Mucosa of stomach (tissue), 1 donor: ENCODE results near the gene TMPRSS6.

Source experiments
- H3K27me3 ChIP-seq: one replicate; pipeline ENCODE4 v1.7.0; 2013; ENCODE audit warnings: mild to moderate bottlenecking, low read length; ENCODE audit not compliant: control insufficient read depth, insufficient read depth
- H3K36me3 ChIP-seq: one replicate; pipeline ENCODE4 v1.7.0; 2013; ENCODE audit warnings: low read length; ENCODE audit not compliant: control insufficient read depth, insufficient read depth
- H3K4me1 ChIP-seq: one replicate; pipeline ENCODE4 v1.7.0; 2013; ENCODE audit warnings: mild to moderate bottlenecking, low read length; ENCODE audit not compliant: control insufficient read depth, insufficient read depth
- H3K4me3 ChIP-seq: one replicate; pipeline ENCODE4 v1.7.0; 2013; ENCODE audit warnings: low read length
- H3K9ac ChIP-seq: one replicate; pipeline ENCODE4 v1.7.0; 2013; ENCODE audit warnings: mild to moderate bottlenecking, low read length, moderate library complexity
- H3K9me3 ChIP-seq: one replicate; pipeline ENCODE4 v1.7.0; 2013; ENCODE audit warnings: mild to moderate bottlenecking, low read length, moderate library complexity; ENCODE audit not compliant: control insufficient read depth
- donor health status: Pancreatic carcinoma.

Gene TMPRSS6

GRCh38 chr22:37137131-37137530 is 27.6 kb upstream of the TMPRSS6 start:
- H3K4me3 ChIP-seq = no peak overlapping the region
- H3K9ac ChIP-seq = no peak overlapping the region
- no peaks in the 10 kb centered on the region for H3K27me3 ChIP-seq
- H3K9me3 ChIP-seq = no peaks in the 10 kb centered on the region
- H3K36me3 ChIP-seq = no peaks in the 10 kb centered on the region
- no peaks in the 10 kb centered on the region for H3K4me1 ChIP-seq

- Histone ChIP-seq H3K27me3 (no peaks in the 10 kb centered on the region), H3K9ac (no peak overlapping the region), H3K4me3 (no peak overlapping the region), H3K36me3 (no peaks in the 10 kb centered on the region), H3K9me3 (no peaks in the 10 kb centered on the region), H3K4me1 (no peaks in the 10 kb centered on the region)
Observed at GRCh38 chr22:37135023-37135422, 25.5 kb upstream of the TMPRSS6 start.

GRCh38 chr22:37133304-37134018 is 23.9 kb upstream of the TMPRSS6 start:
- H3K9me3 ChIP-seq = no peaks in the 10 kb centered on the region
- H3K27me3 ChIP-seq = no peaks in the 10 kb centered on the region
- H3K36me3 ChIP-seq = no peaks in the 10 kb centered on the region
- no peak overlapping the region for H3K4me3 ChIP-seq
- no peak overlapping the region for H3K9ac ChIP-seq
- no peaks in the 10 kb centered on the region for H3K4me1 ChIP-seq

DNA sequence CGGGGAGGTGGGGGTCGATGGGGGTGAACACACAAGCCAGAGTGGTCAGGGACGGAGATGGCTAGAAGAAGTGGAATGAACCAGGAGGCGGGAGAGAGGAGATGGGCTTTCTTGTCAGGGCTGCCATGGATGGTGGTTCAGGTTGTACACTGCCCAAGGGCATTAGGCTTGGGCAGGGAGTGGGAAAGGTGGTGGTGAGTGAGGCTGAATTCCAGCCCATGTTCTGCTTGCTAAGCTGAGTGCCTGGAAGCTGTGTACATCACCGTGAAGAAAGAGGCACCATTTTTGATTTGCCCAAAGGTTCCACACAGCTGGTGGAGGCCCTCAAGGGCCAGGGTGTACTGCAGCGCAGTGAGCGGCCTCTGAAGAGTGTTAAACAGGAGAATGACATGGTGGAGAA is 23.3 kb upstream of the TMPRSS6 start:
- Histone ChIP-seq H3K9ac (no peak overlapping the region), H3K4me1 (no peaks in the 10 kb centered on the region), H3K4me3 (no peak overlapping the region), H3K27me3 (no peaks in the 10 kb centered on the region), H3K36me3 (no peaks in the 10 kb centered on the region), H3K9me3 (no peaks in the 10 kb centered on the region)

DNA sequence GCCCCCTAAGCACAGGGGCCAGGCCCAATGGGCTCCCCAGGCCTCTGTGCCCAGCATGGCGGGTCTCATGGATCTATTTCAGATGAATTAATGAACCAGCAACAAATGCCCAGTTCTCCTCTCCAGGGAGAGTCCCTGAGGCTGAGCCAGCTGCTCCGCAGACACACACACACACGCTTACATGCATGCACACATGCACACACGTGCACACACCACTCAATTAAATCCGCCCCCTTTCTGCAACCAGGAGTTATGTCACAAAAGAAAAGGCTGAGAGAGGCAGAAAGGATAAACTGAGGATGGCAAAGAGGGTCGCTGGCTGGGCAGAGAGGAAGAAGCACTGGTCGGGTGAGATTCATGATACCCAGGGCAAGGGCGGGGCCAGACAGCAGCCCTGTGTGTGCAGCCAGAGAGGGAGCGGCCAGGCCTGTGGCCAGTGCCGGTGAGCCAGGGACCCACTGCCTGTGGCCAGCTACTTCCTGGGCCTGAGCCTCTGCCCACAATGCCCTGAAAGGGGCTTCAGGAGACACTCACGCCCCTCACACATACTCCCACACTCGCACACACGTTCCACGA is 20.4 kb upstream of the TMPRSS6 start:
- no peaks in the 10 kb centered on the region for H3K27me3 ChIP-seq
- no peaks in the 10 kb centered on the region for H3K36me3 ChIP-seq
- H3K9me3 ChIP-seq = no peaks in the 10 kb centered on the region
- no peak overlapping the region for H3K9ac ChIP-seq
- no peak overlapping the region for H3K4me3 ChIP-seq
- H3K4me1 ChIP-seq = no peaks in the 10 kb centered on the region

- Histone ChIP-seq H3K4me3 (no peak overlapping the region), H3K27me3 (no peaks in the 10 kb centered on the region), H3K9me3 (no peaks in the 10 kb centered on the region), H3K9ac (no peak overlapping the region), H3K36me3 (no peaks in the 10 kb centered on the region), H3K4me1 (no peaks in the 10 kb centered on the region)
Observed at GRCh38 chr22:37128555-37129281, 19.2 kb upstream of the TMPRSS6 start.

GRCh38 chr22:37127350-37127878 is 17.9 kb upstream of the TMPRSS6 start:
- Histone ChIP-seq H3K9ac (no peak overlapping the region), H3K27me3 (no peaks in the 10 kb centered on the region), H3K9me3 (no peaks in the 10 kb centered on the region), H3K36me3 (no peaks in the 10 kb centered on the region), H3K4me1 (no peaks in the 10 kb centered on the region), H3K4me3 (no peak overlapping the region)

DNA sequence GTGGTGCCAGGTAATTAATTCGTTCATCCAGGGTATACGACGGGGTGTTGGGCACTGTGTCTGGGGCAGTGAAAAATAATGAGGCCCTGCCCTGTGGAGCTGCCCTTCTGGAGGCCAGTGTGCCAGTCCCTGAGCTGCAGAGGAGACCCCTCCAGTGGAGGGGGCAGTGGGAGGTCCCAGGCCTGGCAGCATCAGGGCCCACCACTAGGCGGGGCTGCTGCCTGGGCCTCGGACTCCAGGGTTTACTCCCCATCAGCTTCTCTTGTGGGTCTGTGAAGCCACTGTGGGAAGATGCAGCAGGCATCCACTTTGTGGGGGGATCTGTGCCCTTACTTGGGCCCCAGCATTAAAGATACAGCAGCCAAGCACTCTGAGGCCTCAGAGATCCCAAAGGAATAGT is 17.4 kb upstream of the TMPRSS6 start:
- no peaks in the 10 kb centered on the region for H3K9me3 ChIP-seq
- H3K36me3 ChIP-seq = no peaks in the 10 kb centered on the region
- H3K4me1 ChIP-seq = no peaks in the 10 kb centered on the region
- no peak overlapping the region for H3K9ac ChIP-seq
- H3K4me3 ChIP-seq = no peak overlapping the region
- H3K27me3 ChIP-seq = no peaks in the 10 kb centered on the region

GRCh38 chr22:37126383-37126782 is 16.9 kb upstream of the TMPRSS6 start:
- Histone ChIP-seq H3K4me1 (no peaks in the 10 kb centered on the region), H3K4me3 (no peak overlapping the region), H3K9me3 (no peaks in the 10 kb centered on the region), H3K27me3 (no peaks in the 10 kb centered on the region), H3K36me3 (no peaks in the 10 kb centered on the region), H3K9ac (no peak overlapping the region)

DNA sequence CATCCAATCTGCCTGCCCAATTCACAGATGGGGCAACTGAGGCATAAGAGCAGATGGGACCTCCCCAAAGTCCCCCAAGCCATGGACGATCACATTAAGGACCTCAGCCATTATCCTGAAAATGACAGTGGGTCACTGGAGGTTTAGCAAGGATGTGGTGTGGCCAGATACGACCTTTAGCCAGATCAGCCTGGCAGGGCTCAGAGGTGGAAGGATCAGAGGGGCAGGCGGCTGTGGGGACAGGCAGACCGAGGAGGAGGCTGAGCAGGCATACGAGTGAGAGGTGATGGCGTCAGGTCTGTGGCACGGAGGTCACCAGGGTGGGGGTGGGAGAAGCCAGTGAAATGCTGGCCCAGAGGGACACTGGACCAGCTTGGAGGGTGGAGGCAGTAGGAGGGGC is 14.1 kb upstream of the TMPRSS6 start:
- no peak overlapping the region for H3K4me3 ChIP-seq
- no peaks in the 10 kb centered on the region for H3K9me3 ChIP-seq
- no peak overlapping the region for H3K9ac ChIP-seq
- H3K27me3 ChIP-seq = no peaks in the 10 kb centered on the region
- no peaks in the 10 kb centered on the region for H3K36me3 ChIP-seq
- no peaks in the 10 kb centered on the region for H3K4me1 ChIP-seq

DNA sequence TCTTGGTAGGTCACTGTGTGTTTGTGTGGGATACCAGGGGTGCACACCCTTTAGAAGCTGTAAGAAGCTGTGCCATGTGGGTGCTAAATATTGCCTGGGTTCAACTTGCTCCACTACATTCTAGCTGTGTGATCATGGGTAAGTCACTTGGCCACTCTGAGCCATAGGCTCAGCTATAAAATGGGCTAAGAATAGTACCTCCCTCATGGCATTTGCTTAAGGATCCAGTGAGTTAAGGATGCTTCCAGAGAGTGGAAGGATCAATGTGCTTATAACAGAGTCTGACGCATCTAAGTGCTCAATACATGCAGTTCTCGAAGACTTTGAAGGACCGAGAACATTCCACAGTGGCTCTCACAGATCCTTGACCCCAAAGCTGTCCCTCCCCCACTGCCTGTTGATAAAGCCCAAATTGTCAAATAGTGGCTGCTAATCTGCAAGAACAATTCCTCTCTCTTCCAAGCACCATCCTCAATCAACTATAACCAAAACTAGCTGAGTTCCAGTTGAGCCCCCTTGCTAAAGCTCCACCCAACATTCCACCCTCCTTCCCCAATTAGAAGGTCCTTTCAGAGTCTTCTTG is 13.2 kb upstream of the TMPRSS6 start:
- no peak overlapping the region for H3K4me3 ChIP-seq
- no peaks in the 10 kb centered on the region for H3K4me1 ChIP-seq
- no peak overlapping the region for H3K9ac ChIP-seq
- H3K36me3 ChIP-seq = no peaks in the 10 kb centered on the region
- H3K9me3 ChIP-seq = no peaks in the 10 kb centered on the region
- H3K27me3 ChIP-seq = no peaks in the 10 kb centered on the region
